NCI-H1092 (cell line): ENCODE data around the gene WSCD1.

ENCODE experiments used
- DNase-seq: peaks from one replicate; lab custom pipeline; 2025; lab: John Stamatoyannopoulos, UW

Gene WSCD1

GRCh38 chr17:6108382-6108781 is 38.2 kb downstream of the WSCD1 start:
- DNase-seq: no peak

- no peak for DNase-seq
Measured at GRCh38 chr17:6108987-6109386, 38.8 kb downstream of the WSCD1 start.

GRCh38 chr17:6109536-6109935 is 39.4 kb downstream of the WSCD1 start:
- no peak for DNase-seq

- DNase-seq: no peak
Measured at GRCh38 chr17:6110088-6110487, 39.9 kb downstream of the WSCD1 start.

GRCh38 chr17:6110592-6110991 is 40.4 kb downstream of the WSCD1 start:
- DNase-seq: no peak

- DNase-seq: no peak
Measured at GRCh38 chr17:6120351-6120750, 50.2 kb downstream of the WSCD1 start.

- no peak for DNase-seq
Measured at GRCh38 chr17:6124856-6125255, 54.7 kb downstream of the WSCD1 start.

GRCh38 chr17:6126768-6127167 is 56.6 kb downstream of the WSCD1 start:
- no peak for DNase-seq

- DNase-seq: no peak
Measured at GRCh38 chr17:6134721-6135120, 64.5 kb downstream of the WSCD1 start.

- DNase-seq: no peak
Measured at GRCh38 chr17:6135236-6135635, 65.1 kb downstream of the WSCD1 start.

- no peak for DNase-seq
Measured at GRCh38 chr17:6135996-6136395, 65.8 kb downstream of the WSCD1 start.

- DNase-seq: no peak
Measured at GRCh38 chr17:6137716-6138502, 67.7 kb downstream of the WSCD1 start.

- DNase-seq: no peak
Measured at GRCh38 chr17:6138761-6139446, 68.7 kb downstream of the WSCD1 start.

GRCh38 chr17:6139447-6139832 is 69.3 kb downstream of the WSCD1 start:
- DNase-seq: no peak

- DNase-seq: no peak
Measured at GRCh38 chr17:6140188-6140587, 70.0 kb downstream of the WSCD1 start.

- no peak for DNase-seq
Measured at GRCh38 chr17:6140728-6141330, 70.7 kb downstream of the WSCD1 start.

- no peak for DNase-seq
Measured at GRCh38 chr17:6142701-6143100, 72.5 kb downstream of the WSCD1 start.

- DNase-seq: no peak
Measured at GRCh38 chr17:6145946-6146345, 75.8 kb downstream of the WSCD1 start.

GRCh38 chr17:6147042-6147441 is 76.9 kb downstream of the WSCD1 start:
- no peak for DNase-seq

- DNase-seq: no peak
Measured at GRCh38 chr17:6153375-6153774, 83.2 kb downstream of the WSCD1 start.

- DNase-seq: no peak
Measured at GRCh38 chr17:6157716-6158115, 87.5 kb downstream of the WSCD1 start.

GRCh38 chr17:6159541-6160231 is 89.5 kb downstream of the WSCD1 start:
- DNase-seq: no peak

GRCh38 chr17:6160232-6160555 is 90.0 kb downstream of the WSCD1 start:
- no peak for DNase-seq
